ELF-1 (cell line): ENCODE data around the gene SECISBP2L.
A peak's percentile ranks its signal among the peaks of the same experiment; 100 is the strongest.

Experiments used
- DNase-seq: peaks from one replicate; pipeline ENCODE4 v3.0.0-alpha.2; 2016; ENCODE audit warnings: low read depth, low spot score

The SECISBP2L gene

DNA sequence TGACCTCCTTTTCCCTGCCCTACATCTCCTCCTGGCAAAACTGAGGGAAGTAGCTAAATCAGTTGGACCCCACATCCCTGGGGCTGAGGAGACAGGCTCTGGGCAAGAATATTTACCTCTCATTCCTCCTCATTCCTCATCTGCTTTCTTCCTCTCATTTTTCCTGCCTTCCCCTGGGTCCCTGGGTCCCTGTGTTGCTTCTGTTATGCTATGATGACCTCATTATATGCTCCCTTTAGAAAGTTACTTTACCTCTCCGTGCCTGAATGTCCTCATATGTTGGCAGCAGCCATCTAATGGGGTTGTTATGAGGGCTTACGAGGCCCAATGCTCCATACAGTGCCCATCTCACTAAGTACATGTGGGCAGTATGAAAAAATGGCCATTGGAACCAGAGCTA lies 81.3 kb downstream of the SECISBP2L start:
- no peak for DNase-seq

DNA sequence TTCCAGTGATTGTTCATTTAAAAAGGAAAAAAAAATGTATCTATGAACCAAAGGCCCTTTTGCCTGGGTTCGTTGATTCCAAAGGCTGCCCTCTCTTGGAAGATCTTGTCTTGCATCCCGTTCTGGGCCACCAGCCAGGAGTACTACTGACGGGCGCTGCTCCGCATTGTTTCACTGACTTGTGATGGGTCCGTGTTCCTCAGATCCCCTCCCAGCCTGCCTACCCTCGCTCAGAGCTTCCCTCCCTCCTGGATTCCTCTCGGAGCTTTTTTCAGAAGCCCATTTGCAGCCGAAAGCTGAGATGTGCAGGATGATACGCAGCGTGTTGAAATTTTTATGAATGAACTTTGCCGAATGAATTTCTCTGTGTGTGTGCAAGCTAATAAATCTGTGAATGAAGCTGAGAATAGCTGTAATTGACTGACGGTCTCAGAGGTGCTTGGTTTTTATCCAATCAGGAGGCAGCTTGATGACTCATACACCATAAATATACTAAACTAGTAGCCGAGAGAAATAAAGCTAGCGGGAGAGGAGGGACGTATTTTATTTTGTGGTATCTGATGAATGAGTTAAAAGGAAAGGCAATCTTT lies 82.6 kb downstream of the SECISBP2L start, which contains the start of gene SHC4:
Gene SHC4, minus strand, starts transcription at position 396 of the 590 bp plus-strand sequence. CDS start 904 bp downstream, outside the sequence.
- peak; percentile 74 for DNase-seq

DNA sequence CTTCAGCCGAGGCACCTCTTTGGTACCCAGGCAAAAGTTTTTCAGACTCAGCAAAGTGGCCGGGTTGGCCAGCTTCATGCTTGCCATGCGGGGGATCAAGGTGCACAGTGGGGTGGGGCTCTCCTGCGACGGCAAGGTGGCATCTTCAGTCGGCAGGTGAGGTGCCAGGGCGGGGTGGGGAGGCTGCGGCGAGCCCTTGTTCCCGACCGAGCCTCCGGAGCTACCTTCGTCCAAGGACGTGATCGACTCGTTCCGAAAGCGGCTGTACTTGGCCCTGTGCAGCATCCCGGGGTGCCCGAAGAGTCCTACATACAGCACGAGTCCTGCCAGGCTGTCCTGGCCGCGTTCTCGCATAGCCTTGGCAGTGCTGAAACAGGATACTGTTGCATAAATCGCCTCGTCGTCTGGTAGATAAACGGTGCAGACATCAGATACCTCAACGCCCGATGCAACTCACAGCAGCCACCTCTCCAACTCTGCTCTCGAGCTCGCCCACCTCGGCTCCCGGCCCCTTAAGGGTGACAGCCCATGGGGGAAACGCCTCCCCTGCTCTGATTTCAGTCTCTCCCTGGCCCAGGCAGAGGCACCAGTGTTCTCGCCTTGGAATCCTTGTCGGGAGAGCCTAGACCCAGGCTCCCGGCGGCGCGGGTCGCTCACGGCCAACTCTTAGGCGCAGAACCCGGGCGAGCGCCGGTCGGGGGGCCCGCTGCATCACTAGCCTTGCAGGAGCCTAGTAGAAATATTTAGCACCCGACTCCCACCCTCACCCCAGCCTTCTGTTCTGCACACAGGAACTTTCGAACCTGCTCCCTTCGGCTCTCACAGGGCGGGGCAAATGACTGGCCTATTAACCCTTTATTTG lies 83.4 kb downstream of the SECISBP2L start:
- DNase-seq = peak; percentile 42

DNA sequence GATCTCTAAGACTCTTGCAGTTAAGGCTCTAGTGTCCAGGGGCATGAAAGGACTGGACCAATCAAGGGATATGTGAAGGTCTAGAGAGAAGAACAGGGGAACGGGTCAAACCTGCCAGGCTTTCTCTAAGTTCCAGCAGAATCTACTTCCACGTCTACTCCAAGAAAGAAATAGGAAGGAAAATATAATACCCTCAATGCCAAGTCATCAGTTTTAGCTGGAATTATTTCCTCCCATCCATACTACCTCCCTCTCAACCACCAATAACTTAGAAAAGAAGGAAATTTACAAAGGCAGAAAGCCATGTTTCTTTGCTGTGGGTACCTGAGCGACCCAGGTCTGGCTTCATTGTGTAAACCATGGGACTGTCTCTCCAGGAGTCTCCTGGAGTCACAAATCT lies 90.3 kb downstream of the SECISBP2L start:
- no peak for DNase-seq

DNA sequence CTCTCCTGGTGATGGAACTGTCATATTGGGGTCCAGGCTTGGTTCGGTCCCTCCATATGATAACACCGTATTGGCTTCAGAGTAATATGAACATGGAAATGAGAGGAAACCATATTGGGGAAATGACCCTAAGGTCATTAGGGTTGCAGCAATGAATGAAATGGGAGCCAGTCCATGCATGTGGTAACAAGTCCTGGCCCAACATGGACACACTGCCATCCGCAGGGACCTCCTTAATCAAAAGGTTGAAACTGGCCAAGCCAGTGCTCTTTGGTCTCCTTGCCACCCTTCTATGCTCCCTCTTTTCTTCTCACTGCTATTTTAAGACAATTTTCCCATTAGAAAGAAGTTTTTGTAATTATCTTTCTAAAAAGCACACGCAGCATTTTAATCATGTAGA lies 90.9 kb downstream of the SECISBP2L start:
- DNase-seq = no peak

DNA sequence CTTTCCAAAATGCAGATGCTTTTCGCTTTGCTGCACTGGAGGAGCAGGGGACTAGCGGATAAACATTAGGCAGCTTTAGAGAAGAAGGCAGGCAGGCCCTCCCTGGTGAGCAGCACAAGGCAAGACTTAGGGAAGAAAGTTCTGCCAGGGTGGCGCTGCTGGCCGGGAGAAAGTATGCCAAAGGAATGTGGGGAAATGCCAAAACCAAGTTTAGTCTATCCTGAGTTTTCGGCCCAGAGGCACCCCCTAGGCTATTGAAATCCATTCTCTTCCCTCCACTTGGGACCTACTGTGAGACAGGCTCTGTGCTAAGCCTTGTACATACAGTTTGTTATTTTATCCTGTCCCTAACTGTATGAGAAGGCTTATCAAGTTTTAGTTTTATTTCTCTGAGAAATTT lies 91.7 kb downstream of the SECISBP2L start:
- DNase-seq = peak; percentile 63

DNA sequence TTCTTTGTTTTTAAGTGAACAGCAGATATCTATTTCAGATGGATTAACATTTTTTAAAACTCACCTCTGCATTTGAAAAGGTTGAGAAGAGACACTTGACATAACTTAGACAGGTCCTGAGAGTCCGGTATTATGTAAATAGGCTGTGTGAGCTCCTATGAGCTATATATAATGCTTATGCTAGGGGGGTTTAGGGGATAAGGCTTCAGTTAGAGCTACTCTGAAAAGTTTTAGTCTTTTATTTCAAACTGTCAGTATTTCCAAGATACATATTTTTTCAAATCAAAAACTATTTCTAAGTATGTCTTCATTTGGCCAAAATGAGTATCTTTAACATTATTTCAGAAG lies 99.4 kb downstream of the SECISBP2L start:
- DNase-seq = no peak

DNA sequence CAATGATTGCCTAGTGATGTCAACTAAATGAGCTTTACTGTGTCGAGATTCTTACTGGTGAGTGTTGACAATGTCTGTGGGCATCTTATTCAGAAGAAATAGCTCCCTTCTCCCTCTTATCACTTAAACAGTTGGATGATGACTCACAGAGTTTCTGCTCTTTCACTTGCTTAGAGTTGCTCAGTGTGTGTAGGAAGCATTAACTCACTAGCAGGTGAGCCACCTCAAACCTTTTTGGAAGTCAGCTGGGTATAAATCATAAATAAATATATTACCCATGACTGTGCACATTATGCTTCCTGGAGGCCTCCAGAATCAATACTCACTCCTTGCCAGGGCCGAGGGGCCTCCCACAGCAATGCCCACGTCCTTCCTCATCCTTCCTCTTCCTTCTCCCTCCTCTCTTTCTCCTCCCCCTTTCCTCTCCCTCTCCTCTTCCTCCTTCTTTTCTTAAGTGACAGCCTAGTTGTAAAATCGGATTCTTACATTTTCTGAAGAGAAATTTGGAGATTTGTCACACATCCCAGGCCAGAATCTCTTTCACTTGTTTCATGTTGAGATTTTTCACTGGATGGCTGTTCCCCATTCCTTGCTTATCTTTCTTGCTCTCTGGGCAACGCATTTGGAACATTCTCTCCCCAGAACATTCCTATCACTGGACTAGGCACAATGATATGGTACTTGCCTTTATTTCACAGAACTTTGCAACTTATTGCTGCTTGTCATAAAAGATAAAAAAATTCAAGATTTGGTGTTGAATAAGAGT lies 100.0 kb downstream of the SECISBP2L start:
- no peak for DNase-seq

DNA sequence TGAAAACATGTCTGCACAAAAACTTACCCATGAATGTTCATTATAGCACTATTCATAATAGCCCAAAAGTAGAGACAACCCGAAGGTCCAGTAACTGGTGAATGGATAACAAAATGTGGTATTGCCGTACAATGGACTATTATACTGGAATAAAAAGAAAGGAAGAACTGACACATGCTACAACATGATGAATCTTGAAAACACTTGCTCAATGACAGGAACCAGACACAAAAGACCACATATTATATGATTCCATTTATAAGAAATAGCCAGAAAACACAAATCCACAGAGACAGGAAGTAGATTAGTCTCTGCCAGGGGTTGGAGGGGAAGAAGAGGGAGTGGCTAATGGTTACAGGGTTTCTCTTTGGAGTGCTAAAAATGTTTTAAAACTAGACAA lies 100.9 kb downstream of the SECISBP2L start:
- DNase-seq = no peak

DNA sequence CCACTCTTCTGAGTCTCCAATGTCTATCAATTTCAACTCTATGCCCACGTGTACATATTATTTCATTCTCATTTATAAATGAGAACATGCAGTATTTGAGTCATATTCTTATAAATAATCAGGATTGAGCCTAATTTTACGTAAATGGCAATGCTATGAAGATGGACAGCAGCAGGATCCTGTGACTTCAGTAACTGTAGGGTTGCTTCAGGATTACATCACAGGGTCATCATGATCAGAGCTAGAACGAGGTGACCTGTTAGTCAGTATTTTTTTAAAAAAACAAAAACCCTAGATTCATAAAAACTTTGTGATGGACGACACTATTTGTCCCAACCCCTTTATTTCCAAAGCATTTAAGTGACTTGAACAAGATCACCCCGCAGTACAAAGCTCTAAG lies 104.3 kb downstream of the SECISBP2L start:
- no peak for DNase-seq

DNA sequence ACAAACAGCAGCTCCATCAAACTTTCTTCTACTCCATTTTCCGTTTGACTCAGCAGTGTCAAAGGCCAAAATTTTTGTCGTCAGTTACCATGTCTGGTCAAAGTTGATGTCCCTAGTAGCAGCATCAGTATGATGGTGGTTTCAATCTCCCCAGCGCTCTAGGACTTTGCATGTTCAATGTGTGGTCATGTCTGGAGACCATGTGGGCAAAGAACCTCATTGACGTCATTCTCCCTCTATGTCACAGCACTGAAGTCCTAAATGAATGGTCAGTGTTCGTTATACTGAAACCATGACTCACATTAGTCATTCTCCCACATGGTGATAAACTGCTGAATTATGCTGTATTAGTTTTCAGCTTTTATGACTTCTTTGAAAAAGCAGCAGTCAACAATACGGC lies 105.7 kb downstream of the SECISBP2L start:
- no peak for DNase-seq

DNA sequence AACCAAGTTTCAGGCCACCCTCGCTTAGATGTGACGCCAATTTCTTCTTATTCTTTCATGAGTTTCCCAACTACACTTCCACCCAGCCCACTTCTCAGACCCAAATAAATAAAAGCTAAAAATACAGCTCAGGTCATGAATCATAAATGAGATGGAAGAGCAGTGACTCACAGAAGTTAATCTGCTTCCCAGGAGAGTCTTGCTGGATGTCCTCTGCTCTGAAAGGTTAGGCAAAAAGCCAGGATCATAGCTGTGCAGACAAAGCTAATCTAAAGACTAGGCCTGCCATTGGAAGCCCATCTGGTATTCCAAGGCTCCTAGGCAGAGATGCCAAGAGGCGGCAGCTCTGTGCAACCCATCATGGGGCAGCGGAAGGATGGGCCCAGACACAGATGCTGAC lies 106.6 kb downstream of the SECISBP2L start:
- no peak for DNase-seq
